Chondrocyte (in vitro differentiated cells): ENCODE measurements around the gene CT45A9. TPM values are rescaled to one million over a fixed set of nuclear protein-coding genes. Genes with fewer than 3 reads are reported as not detected.
"Not testable (repeated sequence)": the region's sequence is repeated elsewhere in the genome, so short reads cannot be mapped to it uniquely, and the experiment has no call there.

Source experiments
- DNase-seq: peaks from one replicate; pipeline ENCODE4 v3.0.0; 2021; ENCODE audit warnings: mixed read lengths, low spot score
- H3K27ac Mint-ChIP-seq: one replicate; pipeline ENCODE4 v1.8.0; 2021; ENCODE audit warnings: mild to moderate bottlenecking, moderate library complexity, mixed read lengths; ENCODE audit not compliant: unreplicated experiment
- H3K27me3 Mint-ChIP-seq: 2 replicates; pipeline ENCODE4 v1.8.0; 2021; ENCODE audit warnings: low read depth, mixed read lengths
- H3K36me3 Mint-ChIP-seq: 2 replicates; pipeline ENCODE4 v1.8.0; 2021; ENCODE audit warnings: low read depth, mixed read lengths
- H3K4me1 Mint-ChIP-seq: 2 replicates; pipeline ENCODE4 v1.8.0; 2021; ENCODE audit warnings: low read depth, mild to moderate bottlenecking, mixed read lengths
- H3K4me3 Mint-ChIP-seq: one replicate; pipeline ENCODE4 v1.8.0; 2021; ENCODE audit warnings: mild to moderate bottlenecking, moderate library complexity, mixed read lengths; ENCODE audit not compliant: unreplicated experiment
- H3K9me3 Mint-ChIP-seq: 2 replicates; pipeline ENCODE4 v1.8.0; 2021; ENCODE audit warnings: low read depth, mixed read lengths
- CTCF ChIP-seq: fragments of 200-600 bp; sonication (generic); IDR thresholded peaks from 2 replicates; pipeline ENCODE4 v1.5.0; 2021; ENCODE audit warnings: antibody characterized with exemption, mild to moderate bottlenecking, moderate library complexity
- long read RNA-seq: library from polyadenylated mRNA; stranded (forward); transcript quantifications from one replicate; pipeline ENCODE4 v2.0.0, GENCODE V29; 2021
- total RNA-seq: library from RNA; stranded (reverse); gene quantifications from 3 replicates; pipeline ENCODE4 v1.2.1, GENCODE V29; 2021

The CT45A9 gene, protein sequence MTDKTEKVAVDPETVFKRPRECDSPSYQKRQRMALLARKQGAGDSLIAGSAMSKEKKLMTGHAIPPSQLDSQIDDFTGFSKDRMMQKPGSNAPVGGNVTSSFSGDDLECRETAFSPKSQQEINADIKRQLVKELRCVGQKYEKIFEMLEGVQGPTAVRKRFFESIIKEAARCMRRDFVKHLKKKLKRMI
- total RNA-seq, result not detected in 3 replicates
- long read RNA-seq, result 0 reads

DNA sequence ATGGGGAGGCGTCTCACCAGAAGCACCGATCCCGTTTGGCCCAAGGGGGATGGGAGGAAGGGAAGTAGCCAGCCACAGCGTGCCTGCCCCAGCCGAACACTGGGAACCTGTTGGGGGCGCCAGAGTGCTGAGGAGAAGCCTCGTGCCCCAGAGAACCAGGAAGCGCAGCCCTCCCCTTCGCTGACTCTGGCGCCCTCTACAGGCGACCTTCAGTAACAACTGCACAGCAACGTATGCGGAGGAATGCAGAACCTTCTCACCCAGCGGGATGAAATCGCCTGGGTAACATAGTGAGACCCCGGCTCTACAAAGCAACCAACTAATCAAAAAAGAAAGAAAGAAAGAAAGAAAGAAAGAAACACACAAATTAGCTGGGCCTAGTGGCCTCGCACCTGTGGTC lies at the start of gene CT45A9:
Gene CT45A9 (minus strand): TSS at position 101 of the 400 bp plus-strand sequence. CDS start 3,751 bp downstream, outside the sequence.
- not testable (repeated sequence) for H3K36me3 Mint-ChIP-seq, H3K9me3 Mint-ChIP-seq, DNase-seq, H3K4me1 Mint-ChIP-seq, H3K27me3 Mint-ChIP-seq, H3K4me3 Mint-ChIP-seq, H3K27ac Mint-ChIP-seq

GRCh38 chrX:135920516-135920915 lies 48.9 kb upstream of the CT45A9 start:
- not testable (repeated sequence) for H3K27me3 Mint-ChIP-seq, DNase-seq, H3K4me1 Mint-ChIP-seq, H3K36me3 Mint-ChIP-seq, H3K9me3 Mint-ChIP-seq, H3K27ac Mint-ChIP-seq, H3K4me3 Mint-ChIP-seq

DNA sequence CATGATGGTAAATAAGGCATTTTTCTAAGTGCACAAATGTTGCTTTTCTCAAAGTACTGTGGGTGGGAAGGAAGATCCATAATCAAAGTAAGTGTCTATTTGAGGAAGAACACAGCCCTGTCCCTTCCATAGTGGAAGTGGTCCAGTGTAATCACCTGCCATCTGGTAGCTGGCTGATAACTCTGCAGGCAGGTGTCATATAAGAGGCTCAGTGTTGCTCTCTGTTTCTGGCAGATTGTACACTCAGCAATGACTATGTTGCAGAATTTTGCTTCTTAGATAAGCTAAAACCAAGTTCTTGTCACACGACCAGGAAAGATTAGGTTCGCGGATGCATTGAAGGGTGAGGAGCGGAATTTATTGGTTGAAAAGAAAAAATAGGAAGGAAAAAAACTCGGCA lies 42.8 kb upstream of the CT45A9 start:
- H3K4me1 Mint-ChIP-seq, result no peaks in the 10 kb centered on the region
- DNase-seq, result no peak
- peaks cover 3% of the 10 kb centered on the region for H3K27me3 Mint-ChIP-seq
- no peak overlapping the region for H3K27ac Mint-ChIP-seq
- H3K9me3 Mint-ChIP-seq, result peaks cover 8% of the 10 kb centered on the region
- H3K36me3 Mint-ChIP-seq, result no peaks in the 10 kb centered on the region
- no peak for TF ChIP-seq CTCF
- H3K4me3 Mint-ChIP-seq, result no peak overlapping the region

DNA sequence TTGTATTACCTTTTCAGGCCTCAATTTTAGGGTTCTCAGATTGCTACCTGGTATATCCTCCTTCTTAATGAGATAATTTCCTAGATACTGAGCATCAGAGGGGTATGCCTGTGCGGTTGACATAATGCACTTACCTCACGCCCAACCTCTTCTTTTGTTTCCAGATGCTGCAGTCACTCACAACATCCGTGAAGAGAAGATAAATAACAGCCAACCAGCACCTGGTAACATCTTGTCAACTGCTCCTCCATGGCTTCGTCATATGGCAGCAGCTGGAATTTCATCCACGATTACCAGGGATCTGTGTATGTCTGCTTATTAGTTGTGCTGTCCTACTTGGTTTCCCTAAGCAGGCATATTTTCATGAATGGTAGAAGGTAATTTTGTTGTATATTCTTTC lies 38.6 kb upstream of the CT45A9 start:
- DNase-seq, result no peak
- Mint-ChIP-seq H3K27ac (no peak overlapping the region), H3K36me3 (no peaks in the 10 kb centered on the region), H3K9me3 (peaks cover 14% of the 10 kb centered on the region), H3K4me1 (no peaks in the 10 kb centered on the region), H3K4me3 (no peak overlapping the region), H3K27me3 (no peaks in the 10 kb centered on the region)
- no peak for TF ChIP-seq CTCF

GRCh38 chrX:135893294-135893817 lies 21.7 kb upstream of the CT45A9 start, which contains the start of the genes CT45A10 and SAGE1:
CT45A10 (minus strand) TSS chrX:135893444; CDS start chrX:135885344, 8,100 bp downstream.
SAGE1 (plus strand) TSS chrX:135893716; CDS start chrX:135896243, 2,527 bp downstream.
- Mint-ChIP-seq H3K27me3 (no peaks in the 10 kb centered on the region), H3K27ac (no peak within 1 kb of the TSS), H3K4me1 (no peaks in the 10 kb centered on the region), H3K36me3 (no peaks in the 10 kb centered on the region), H3K4me3 (no peak within 1 kb of the TSS), H3K9me3 (peaks cover 13% of the 10 kb centered on the region)
- no peak for TF ChIP-seq CTCF
- no peak for DNase-seq

DNA sequence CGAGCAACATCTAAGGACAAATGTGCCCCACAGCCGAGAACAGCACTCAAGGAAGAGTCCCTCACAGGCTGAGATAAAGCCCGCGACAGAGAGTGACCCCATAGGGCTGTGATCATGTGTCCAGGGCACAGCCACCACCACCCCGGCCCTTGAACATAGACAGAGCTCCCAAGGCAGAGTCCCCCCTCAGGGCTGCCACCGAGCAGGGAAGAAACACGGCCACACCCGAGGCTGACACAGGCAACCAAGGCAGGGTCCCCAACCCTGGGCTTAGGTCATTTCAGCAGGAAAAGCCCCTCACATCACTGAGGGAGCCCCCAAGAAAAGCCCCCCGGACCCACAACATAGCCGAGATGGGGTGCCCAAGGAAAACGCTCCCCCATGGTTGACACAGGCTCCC lies 21.2 kb upstream of the CT45A9 start:
- TF ChIP-seq CTCF, result no peak
- Mint-ChIP-seq H3K36me3 (no peaks in the 10 kb centered on the region), H3K27me3 (no peaks in the 10 kb centered on the region), H3K4me3 (no peak overlapping the region), H3K27ac (no peak overlapping the region), H3K4me1 (no peaks in the 10 kb centered on the region), H3K9me3 (peaks cover 13% of the 10 kb centered on the region)
- no peak for DNase-seq
